ENCODE results near the gene ACCS.
A peak's percentile ranks its signal among the peaks of the same experiment; 100 is the strongest.

Gene ACCS

DNA sequence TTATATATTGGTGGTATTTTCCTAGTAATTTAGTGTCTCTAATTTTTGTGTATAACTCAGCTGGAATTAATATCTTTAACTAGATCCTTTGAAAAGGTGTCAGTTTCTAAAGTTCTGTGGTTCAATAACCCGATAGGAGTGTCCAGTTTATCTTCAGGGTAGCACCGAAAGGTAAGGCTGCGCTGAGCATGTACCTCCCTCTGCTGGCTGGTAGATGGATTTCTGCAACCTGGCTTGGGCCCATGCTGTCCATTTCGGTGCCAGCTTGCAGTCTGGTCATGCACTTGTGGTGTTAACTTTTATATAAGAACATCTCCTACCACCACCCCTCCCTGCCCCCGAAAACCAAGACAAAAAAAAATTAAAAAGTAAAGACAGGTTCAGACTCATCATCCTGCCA lies 54.1 kb downstream of the ACCS start:
- TF ChIP-seq ZNF274 (IDR thresholded peaks at IDR 0.05; ENCODE audit: low read depth, low read length) (no peak), YY1 (IDR thresholded peaks at IDR 0.05; ENCODE audit: insufficient read depth, insufficient read length) (no peak)

DNA sequence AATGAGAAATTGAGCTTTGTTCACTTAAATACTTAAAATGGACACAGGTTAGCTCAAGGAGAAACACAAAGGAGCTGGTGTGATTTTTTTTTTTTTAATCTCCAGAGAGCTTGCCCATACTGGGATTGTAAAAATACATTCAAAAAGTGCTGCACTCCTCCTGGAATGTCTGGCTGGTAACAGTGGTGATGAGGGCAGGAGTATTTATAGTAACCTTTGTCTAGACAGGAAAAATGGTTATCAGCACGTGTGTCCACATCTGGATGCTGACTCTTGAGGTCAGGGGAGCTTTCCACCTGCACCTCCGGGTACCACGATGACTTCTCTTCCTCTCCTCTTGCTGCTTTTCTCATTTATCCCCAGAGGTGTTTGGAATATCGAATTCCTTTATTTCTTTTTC lies 59.5 kb downstream of the ACCS start:
- Histone ChIP-seq H3K4me1 (ENCODE audit: insufficient read depth, insufficient read length) (no peaks in the 10 kb centered on the region), H3K4me3 (ENCODE audit: insufficient read length, low read depth) (no peak overlapping the region), H3K36me3 (ENCODE audit: insufficient read depth, insufficient read length, low read length) (peaks cover 61% of the 10 kb centered on the region), H3K9ac (ENCODE audit: insufficient read length, low read depth) (no peak overlapping the region), H3K9me3 (ENCODE audit: insufficient read depth, low read length) (no peaks in the 10 kb centered on the region), H3K27me3 (ENCODE audit: insufficient read depth, insufficient read length) (no peaks in the 10 kb centered on the region)
- DNase-seq (ENCODE audit: low read depth, low spot score) = no peak
- TF ChIP-seq ZNF274 (IDR thresholded peaks at IDR 0.05; ENCODE audit: low read depth, low read length) = no peak
- TF ChIP-seq YY1 (IDR thresholded peaks at IDR 0.05; ENCODE audit: insufficient read depth, insufficient read length) = no peak
- no peak for TF ChIP-seq SUZ12 (IDR thresholded peaks at IDR 0.05; ENCODE audit: extremely low read depth, insufficient read depth, insufficient read length)

More for the DNA sequence above, 54.1 kb downstream of the ACCS start:
- Histone ChIP-seq H3K36me3 (ENCODE audit: insufficient read depth, insufficient read length, low read length) (peaks cover 34% of the 10 kb centered on the region), H3K9ac (ENCODE audit: insufficient read length, low read depth) (no peak overlapping the region), H3K4me1 (ENCODE audit: insufficient read depth, insufficient read length) (no peaks in the 10 kb centered on the region), H3K27me3 (ENCODE audit: insufficient read depth, insufficient read length) (no peaks in the 10 kb centered on the region), H3K9me3 (ENCODE audit: insufficient read depth, low read length) (no peaks in the 10 kb centered on the region), H3K4me3 (ENCODE audit: insufficient read length, low read depth) (no peak overlapping the region)
- DNase-seq (ENCODE audit: low read depth, low spot score) = no peak

DNA sequence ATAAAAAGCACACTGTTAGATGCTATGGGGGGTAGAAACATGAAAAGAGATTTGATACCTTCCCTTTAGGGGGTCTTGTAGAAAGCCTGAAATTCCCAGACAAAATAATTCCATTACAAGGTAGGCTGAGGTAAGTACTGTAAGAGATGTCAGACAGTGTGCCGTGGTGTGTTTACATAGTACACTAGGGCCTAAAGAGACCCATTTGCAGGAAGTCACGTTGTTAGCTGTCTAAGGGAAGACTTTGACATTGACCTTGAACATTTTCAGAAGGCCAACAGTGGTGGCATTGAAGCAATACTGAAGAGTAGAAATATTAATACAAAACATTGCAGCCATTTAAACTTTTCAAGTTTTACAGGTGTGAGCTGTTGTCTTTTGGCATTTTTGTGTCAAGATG lies 60.2 kb downstream of the ACCS start:
- Histone ChIP-seq H3K27me3 (ENCODE audit: insufficient read depth, insufficient read length) (no peaks in the 10 kb centered on the region), H3K9me3 (ENCODE audit: insufficient read depth, low read length) (no peaks in the 10 kb centered on the region), H3K4me1 (ENCODE audit: insufficient read depth, insufficient read length) (no peaks in the 10 kb centered on the region), H3K4me3 (ENCODE audit: insufficient read length, low read depth) (no peak overlapping the region), H3K36me3 (ENCODE audit: insufficient read depth, insufficient read length, low read length) (peaks cover 65% of the 10 kb centered on the region), H3K9ac (ENCODE audit: insufficient read length, low read depth) (no peak overlapping the region)
- TF ChIP-seq YY1 (IDR thresholded peaks at IDR 0.05; ENCODE audit: insufficient read depth, insufficient read length) = no peak
- no peak for TF ChIP-seq ZNF274 (IDR thresholded peaks at IDR 0.05; ENCODE audit: low read depth, low read length)
- TF ChIP-seq SUZ12 (IDR thresholded peaks at IDR 0.05; ENCODE audit: extremely low read depth, insufficient read depth, insufficient read length) = no peak
- DNase-seq (ENCODE audit: low read depth, low spot score) = no peak

DNA sequence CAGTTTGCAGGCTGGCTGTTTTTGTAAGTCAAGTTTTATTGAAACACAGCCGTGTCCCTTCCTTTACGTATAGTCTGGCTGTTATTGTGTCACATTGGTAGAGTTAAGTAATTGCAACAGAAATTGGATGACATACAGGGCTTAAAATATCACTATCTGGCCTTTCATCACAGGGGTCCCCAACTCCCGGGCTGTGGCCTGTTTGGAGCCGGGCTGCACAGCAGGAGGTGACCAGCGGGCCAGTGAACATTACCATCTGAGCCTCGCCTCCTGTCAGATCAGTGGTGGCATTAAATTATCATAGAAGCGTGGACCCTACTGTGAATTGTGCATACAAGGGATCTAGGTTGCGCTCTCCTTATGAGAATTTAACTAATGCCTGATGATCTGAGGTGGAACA lies 61.1 kb downstream of the ACCS start:
- H3K9ac ChIP-seq (ENCODE audit: insufficient read length, low read depth) = no peak overlapping the region
- peaks cover 62% of the 10 kb centered on the region for H3K36me3 ChIP-seq (ENCODE audit: insufficient read depth, insufficient read length, low read length)
- no peaks in the 10 kb centered on the region for H3K4me1 ChIP-seq (ENCODE audit: insufficient read depth, insufficient read length)
- H3K27me3 ChIP-seq (ENCODE audit: insufficient read depth, insufficient read length) = no peaks in the 10 kb centered on the region
- H3K4me3 ChIP-seq (ENCODE audit: insufficient read length, low read depth) = no peak overlapping the region
- no peaks in the 10 kb centered on the region for H3K9me3 ChIP-seq (ENCODE audit: insufficient read depth, low read length)
- no peak for DNase-seq (ENCODE audit: low read depth, low spot score)
- no peak for TF ChIP-seq ZNF274 (IDR thresholded peaks at IDR 0.05; ENCODE audit: low read depth, low read length)
- TF ChIP-seq YY1 (IDR thresholded peaks at IDR 0.05; ENCODE audit: insufficient read depth, insufficient read length) = no peak
- no peak for TF ChIP-seq SUZ12 (IDR thresholded peaks at IDR 0.05; ENCODE audit: extremely low read depth, insufficient read depth, insufficient read length)

DNA sequence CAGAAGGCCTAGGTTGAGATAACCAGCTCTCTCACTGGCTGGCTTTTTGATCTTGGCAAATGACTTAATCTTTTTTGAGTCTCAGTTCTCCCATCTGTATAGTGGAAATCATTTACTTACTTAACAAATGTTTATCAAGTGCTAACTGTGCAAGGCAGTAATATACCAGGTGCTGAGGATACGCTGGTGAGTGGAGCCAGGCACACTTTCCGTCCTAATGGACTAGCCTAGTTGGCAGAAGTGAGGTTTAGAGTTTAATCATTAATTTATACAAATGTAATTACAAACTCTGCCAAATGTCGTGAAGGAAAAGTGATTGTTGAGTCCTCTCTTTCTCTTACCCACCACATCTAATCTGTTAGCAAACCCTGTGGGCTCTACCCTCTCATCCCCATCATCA lies 62.7 kb downstream of the ACCS start:
- no peak for TF ChIP-seq SUZ12 (IDR thresholded peaks at IDR 0.05; ENCODE audit: extremely low read depth, insufficient read depth, insufficient read length)
- TF ChIP-seq YY1 (IDR thresholded peaks at IDR 0.05; ENCODE audit: insufficient read depth, insufficient read length) = no peak
- TF ChIP-seq ZNF274 (IDR thresholded peaks at IDR 0.05; ENCODE audit: low read depth, low read length) = no peak
- peaks cover 68% of the 10 kb centered on the region for H3K36me3 ChIP-seq (ENCODE audit: insufficient read depth, insufficient read length, low read length)

DNA sequence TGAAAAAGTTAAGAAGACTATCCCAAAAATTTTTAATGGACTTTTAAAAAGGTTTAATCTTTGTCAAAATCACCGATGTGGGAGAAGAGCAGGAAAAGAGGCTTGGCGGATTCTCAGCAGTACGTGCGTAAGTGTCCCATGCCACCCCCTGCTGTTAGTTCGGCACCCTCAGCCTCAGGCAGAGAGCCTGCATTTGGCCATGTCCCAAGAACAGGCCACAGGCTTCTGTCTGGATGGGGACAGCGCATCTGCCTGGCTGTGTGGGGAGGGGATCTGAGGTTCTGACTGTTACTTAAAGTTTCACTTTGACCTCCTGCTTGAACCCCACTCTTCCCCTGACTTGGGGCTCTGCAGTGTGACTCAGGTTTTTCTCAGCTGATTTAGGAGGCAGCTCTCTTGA lies 64.7 kb downstream of the ACCS start:
- no peaks in the 10 kb centered on the region for H3K9me3 ChIP-seq (ENCODE audit: insufficient read depth, low read length)
- DNase-seq (ENCODE audit: low read depth, low spot score) = no peak
- no peak overlapping the region for H3K9ac ChIP-seq (ENCODE audit: insufficient read length, low read depth)
- no peaks in the 10 kb centered on the region for H3K27me3 ChIP-seq (ENCODE audit: insufficient read depth, insufficient read length)
- TF ChIP-seq YY1 (IDR thresholded peaks at IDR 0.05; ENCODE audit: insufficient read depth, insufficient read length) (no peak), SUZ12 (IDR thresholded peaks at IDR 0.05; ENCODE audit: extremely low read depth, insufficient read depth, insufficient read length) (no peak), ZNF274 (IDR thresholded peaks at IDR 0.05; ENCODE audit: low read depth, low read length) (no peak)
- no peak overlapping the region for H3K4me3 ChIP-seq (ENCODE audit: insufficient read length, low read depth)
- peaks cover 54% of the 10 kb centered on the region for H3K36me3 ChIP-seq (ENCODE audit: insufficient read depth, insufficient read length, low read length)
- H3K4me1 ChIP-seq (ENCODE audit: insufficient read depth, insufficient read length) = no peaks in the 10 kb centered on the region

More for the DNA sequence above, 62.7 kb downstream of the ACCS start:
- Histone ChIP-seq H3K9me3 (ENCODE audit: insufficient read depth, low read length) (no peaks in the 10 kb centered on the region), H3K27me3 (ENCODE audit: insufficient read depth, insufficient read length) (no peaks in the 10 kb centered on the region), H3K4me3 (ENCODE audit: insufficient read length, low read depth) (no peak overlapping the region), H3K9ac (ENCODE audit: insufficient read length, low read depth) (no peak overlapping the region), H3K4me1 (ENCODE audit: insufficient read depth, insufficient read length) (no peaks in the 10 kb centered on the region)
- no peak for DNase-seq (ENCODE audit: low read depth, low spot score)

DNA sequence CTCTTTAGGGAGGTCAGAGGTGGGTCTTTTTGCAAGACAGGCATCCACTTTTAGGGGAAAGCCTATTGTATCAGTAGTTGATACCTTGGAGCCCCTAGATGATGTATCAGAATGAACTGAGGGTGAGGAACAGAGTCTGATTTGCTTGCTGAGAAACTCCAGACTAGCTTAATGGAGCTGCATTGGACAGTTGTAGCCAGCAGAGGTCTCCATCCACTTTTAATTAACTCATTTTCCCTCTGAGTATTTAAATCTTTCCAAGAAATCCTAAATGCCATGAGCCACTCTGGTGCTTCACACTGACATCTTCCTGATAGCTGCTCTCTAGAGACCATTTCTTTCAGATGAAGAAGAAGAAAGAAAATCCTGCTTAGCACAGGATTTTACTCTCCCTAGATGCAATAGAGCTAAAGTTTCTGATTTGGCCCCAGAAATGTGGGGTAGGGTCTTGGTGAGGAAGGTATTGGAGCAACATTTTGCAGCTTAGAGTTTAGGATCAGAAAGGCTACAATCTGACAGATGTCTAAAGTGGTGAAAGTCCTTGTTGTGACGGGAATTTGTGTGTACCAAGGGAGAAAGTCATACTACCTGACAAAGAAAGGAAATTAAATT lies 67.4 kb downstream of the ACCS start:
- no peaks in the 10 kb centered on the region for H3K4me1 ChIP-seq (ENCODE audit: insufficient read depth, insufficient read length)
- peak; percentile 57 for DNase-seq (ENCODE audit: low read depth, low spot score)
- peaks cover 35% of the 10 kb centered on the region for H3K36me3 ChIP-seq (ENCODE audit: insufficient read depth, insufficient read length, low read length)
- H3K9me3 ChIP-seq (ENCODE audit: insufficient read depth, low read length) = no peaks in the 10 kb centered on the region
- TF ChIP-seq ZNF274 (IDR thresholded peaks at IDR 0.05; ENCODE audit: low read depth, low read length) (no peak), YY1 (IDR thresholded peaks at IDR 0.05; ENCODE audit: insufficient read depth, insufficient read length) (no peak), SUZ12 (IDR thresholded peaks at IDR 0.05; ENCODE audit: extremely low read depth, insufficient read depth, insufficient read length) (no peak)
- H3K4me3 ChIP-seq (ENCODE audit: insufficient read length, low read depth) = no peak overlapping the region
- no peaks in the 10 kb centered on the region for H3K27me3 ChIP-seq (ENCODE audit: insufficient read depth, insufficient read length)
- no peak overlapping the region for H3K9ac ChIP-seq (ENCODE audit: insufficient read length, low read depth)

Measured in NT2/D1 (cell line).